GM18868 (cell line): Measurements from ENCODE around the gene DUSP16.
"Not testable (repeated sequence)": the region's sequence is repeated elsewhere in the genome, so short reads cannot be mapped to it uniquely, and the experiment has no call there.

Experiments used
- ATAC-seq: cut with Tn5 transposase; IDR thresholded peaks from one replicate; pipeline ENCODE4 v1.9.1; 2021; ENCODE audit warnings: mild to moderate bottlenecking, moderate library complexity; ENCODE audit not compliant: unreplicated experiment

Gene DUSP16

DNA sequence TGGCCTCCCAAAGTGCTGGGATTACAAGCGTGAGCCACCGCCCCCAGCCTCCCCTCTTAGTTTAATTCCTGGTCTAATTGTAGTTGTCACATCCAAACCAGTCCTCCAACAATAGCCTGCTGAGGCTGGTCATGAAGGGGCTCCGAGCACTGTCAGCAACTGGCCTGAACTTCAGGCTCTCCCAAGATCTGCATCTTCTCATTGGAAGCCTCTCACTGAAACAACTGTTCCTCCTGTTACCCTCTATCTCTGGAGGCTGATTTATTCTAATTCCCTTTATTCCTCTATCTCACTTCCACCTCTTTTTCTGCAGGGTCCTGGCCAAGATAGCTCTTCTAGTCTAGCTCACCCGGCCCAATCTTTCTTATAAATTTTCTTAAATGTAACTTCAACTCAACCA lies 89.4 kb downstream of the DUSP16 start:
- no peak for ATAC-seq

DNA sequence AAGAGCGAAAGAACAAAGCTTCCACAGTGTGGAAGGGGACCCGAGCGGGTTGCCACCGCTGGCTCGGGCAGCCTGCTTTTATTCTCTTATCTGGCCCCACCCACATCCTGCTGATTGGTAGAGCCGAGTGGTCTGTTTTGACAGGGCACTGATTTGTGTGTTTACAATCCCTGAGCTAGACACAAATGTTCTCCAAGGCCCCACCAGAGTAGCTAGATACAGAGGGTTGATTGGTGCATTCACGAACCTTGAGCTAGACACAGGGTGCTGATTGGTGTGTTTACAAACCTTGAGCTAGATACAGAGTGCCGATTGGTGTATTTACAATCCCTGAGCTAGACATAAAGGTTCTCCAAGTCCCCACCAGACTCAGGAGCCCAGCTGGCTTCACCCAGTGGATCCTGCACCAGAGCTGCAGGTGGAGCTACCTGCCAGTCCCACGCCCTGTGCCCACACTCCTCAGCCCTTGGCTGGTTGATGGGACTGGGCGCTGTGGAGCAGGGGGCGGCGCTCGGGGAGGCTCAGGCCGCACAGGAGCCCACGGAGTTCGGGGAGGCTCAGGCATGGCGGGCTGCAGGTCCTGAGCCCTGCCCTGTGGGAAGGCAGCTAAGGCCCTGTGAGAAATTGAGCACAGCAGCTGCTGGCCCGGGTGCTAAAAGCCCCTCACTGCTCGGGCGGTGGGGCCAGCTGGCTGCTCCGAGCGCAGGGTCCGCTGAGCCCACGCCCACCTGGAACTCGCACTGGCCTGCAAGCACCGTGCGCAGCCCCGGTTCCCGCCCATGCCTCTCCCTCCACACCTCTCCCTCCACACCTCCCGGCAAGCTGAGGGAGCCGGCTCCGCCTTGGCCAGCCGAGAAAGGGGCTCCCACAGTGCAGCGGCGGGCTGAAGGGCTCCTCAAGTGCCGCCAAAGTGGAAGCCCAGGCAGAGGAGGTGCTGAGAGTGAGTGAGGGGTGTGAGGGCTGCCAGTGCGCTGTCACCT lies 90.4 kb downstream of the DUSP16 start:
- ATAC-seq: not testable (repeated sequence)

DNA sequence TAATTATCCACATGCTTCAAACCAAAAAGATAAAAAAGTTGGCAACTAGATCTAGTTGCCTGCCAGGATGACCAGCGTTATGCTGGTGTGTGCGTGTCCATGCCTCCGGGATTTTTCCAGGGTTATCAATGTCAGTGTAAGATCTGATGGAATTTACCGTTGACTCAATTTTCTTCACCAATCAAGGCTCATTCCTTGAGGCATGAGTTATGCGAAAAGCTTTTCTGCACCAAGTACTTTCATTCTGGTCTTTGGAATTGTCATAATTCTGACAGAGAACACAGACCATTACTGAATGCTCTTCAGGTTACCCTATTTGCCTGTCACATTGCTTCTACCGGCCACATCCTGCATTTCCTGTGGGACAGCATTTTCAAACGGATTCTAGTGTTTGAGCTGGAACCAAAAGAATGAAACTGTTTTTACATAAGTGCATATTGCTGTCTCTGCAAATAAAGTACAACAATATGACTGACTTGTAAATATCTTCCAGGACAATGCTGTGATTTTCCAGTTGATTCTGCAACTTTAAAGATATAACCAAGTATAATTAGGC lies 91.8 kb downstream of the DUSP16 start:
- ATAC-seq: no peak

DNA sequence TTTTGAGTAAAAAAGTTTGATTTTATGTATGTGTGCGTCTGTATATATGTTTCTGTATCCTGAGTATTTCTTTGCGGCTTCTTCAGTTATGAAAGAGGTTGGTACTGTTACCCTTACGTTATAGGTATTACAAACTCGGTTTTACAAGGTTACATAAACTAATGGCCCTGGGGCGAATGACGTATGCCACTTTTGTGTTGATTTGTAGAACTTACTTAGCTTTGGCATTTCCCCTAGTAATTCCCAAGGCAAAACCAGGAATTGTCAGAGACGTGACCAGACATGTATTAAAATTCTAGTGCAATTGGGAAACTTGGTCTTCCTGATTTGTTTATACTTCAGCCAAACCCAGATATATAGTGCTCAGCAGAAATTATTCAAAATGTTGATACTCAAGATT lies 93.3 kb downstream of the DUSP16 start:
- no peak for ATAC-seq

- no peak for ATAC-seq
These were observed 94.1 kb downstream of the DUSP16 start for GRCh38 chr12:12468575-12468974.

GRCh38 chr12:12467688-12468261 lies 94.9 kb downstream of the DUSP16 start:
- ATAC-seq: no peak

DNA sequence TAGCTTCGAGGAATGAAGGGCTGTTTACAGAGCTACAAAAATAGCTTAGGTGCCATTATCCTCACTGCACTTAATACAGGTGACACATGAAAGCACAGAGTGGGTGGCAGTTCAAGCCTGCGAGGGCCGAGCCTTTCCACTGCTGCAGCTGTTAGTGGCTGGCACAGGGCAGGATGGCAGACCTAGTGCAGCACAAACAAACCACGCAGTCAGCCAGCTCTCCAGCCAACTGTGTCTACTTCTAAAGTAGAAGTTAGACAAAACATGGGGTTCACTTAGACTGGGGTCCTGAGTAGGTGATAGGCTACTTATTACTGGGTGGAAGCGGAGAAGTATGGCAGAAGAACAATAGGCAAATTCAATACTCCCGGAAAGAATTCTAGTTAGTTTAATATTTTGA lies 95.4 kb downstream of the DUSP16 start:
- no peak for ATAC-seq

- no peak for ATAC-seq
These were observed 96.5 kb downstream of the DUSP16 start for GRCh38 chr12:12466157-12466556.

DNA sequence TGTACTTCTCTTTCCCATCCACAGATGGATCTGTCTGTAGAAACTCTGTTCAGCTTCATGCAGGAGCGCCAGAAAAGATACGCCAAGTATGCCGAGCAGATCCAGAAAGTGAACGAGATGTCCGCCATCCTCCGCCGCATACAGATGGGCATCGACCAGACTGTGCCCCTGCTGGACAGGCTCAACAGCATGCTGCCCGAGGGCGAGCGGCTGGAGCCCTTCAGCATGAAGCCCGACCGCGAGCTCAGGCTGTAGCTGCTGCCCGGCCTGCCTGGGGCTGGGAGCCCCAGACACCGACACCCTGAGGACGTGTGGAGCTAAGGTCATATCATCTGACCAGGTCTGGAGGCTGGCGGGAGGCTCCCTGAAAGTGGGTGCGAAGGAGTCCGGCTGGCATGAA lies 97.1 kb downstream of the DUSP16 start:
- ATAC-seq: no peak

- ATAC-seq: no peak
These were observed 100.7 kb downstream of the DUSP16 start for GRCh38 chr12:12461923-12462315.

- ATAC-seq: no peak
These were observed 101.4 kb downstream of the DUSP16 start for GRCh38 chr12:12460935-12461922.

GRCh38 chr12:12456637-12457036 lies 106.0 kb downstream of the DUSP16 start:
- no peak for ATAC-seq

GRCh38 chr12:12454315-12454714 lies 108.3 kb downstream of the DUSP16 start:
- ATAC-seq: no peak

- ATAC-seq: no peak
These were observed 109.0 kb downstream of the DUSP16 start for GRCh38 chr12:12453635-12454034.

- ATAC-seq: no peak
These were observed 110.2 kb downstream of the DUSP16 start for GRCh38 chr12:12452326-12452902.

DNA sequence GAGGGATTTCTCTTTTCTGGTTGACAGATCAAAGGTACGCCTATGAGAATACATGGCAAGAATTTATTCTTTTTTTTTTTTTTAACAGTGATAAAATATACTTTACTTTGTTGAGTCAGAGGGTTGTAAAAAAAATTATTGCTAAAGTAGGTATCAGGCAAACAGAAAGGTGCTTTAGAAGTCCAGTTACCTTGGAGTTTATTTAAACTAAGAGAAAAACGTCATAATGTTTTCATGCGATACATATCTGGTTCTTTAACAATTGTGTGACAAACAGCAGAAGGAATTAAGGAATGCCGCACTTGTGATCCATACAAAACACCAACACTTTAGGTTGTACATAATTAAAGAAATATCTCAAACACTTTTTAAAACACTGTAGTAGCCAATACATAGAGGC lies 111.6 kb downstream of the DUSP16 start:
- no peak for ATAC-seq

DNA sequence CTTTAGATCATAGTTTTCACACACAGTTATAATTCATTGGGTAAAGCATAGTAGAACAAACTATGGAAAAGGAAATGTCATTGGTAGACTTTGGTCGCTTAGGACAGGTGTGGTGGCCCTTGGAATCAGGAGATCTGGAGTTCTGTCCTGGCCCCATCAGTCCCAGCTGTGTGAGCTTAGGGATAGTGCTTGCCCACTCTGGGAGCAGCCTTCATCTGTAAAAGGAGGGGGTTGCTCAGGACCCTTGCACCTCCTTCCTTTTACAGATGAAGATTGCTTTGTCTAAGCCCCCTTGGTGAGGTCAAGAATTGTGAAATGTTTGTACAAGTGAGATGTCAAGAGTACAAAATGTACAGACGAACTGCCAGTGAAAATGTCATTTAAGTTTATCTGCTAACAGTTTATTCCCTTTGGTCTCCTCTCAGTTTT lies 112.6 kb downstream of the DUSP16 start:
- no peak for ATAC-seq

GRCh38 chr12:12449533-12450025 lies 113.1 kb downstream of the DUSP16 start:
- no peak for ATAC-seq

DNA sequence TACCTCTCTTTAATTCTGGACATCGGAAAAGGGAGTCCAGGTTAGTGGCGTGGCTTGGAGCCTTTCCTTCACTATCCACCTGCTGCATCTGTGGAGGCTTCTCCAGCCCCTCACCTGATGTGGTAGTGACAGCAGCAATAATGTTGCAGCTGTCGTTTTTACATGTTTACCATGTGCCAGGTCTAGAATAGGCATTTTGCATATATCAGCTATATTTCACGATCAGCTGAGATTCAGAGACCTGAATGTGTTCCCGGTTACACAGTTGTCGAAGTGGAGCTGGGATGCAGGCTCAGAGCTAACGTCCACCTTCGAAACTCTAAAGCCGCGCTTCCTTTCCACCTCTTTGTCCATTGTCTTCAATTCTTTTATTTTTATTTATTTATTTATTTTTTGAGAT lies 114.8 kb downstream of the DUSP16 start:
- no peak for ATAC-seq

- no peak for ATAC-seq
These were observed 115.4 kb downstream of the DUSP16 start for GRCh38 chr12:12447236-12447635.
